ENCODE data around the gene CYFIP1.

DNA sequence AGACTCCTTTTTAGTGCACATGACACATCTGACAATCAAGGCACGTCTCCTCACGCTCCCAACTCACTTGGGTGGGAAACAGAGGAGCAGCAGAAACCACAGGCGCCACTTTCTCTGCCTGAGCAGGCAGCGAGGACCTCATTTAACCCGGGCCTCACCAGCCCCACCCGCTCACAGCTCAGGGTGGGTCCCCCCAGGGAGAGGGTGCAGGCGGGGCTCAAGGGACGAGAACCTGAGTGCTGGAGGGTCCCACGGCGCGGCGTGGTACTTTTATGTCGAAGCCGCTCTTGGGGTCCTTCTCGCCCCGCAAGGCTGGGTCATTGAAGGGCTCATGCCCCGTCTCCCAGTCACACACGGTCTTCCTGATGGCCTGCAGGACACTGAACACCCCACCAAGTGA, 62.6 kb downstream of the CYFIP1 start:
- TF ChIP-seq, protein P1, sequence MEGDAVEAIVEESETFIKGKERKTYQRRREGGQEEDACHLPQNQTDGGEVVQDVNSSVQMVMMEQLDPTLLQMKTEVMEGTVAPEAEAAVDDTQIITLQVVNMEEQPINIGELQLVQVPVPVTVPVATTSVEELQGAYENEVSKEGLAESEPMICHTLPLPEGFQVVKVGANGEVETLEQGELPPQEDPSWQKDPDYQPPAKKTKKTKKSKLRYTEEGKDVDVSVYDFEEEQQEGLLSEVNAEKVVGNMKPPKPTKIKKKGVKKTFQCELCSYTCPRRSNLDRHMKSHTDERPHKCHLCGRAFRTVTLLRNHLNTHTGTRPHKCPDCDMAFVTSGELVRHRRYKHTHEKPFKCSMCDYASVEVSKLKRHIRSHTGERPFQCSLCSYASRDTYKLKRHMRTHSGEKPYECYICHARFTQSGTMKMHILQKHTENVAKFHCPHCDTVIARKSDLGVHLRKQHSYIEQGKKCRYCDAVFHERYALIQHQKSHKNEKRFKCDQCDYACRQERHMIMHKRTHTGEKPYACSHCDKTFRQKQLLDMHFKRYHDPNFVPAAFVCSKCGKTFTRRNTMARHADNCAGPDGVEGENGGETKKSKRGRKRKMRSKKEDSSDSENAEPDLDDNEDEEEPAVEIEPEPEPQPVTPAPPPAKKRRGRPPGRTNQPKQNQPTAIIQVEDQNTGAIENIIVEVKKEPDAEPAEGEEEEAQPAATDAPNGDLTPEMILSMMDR (IDR thresholded peaks at IDR 0.05) = no peak
- TF ChIP-seq POLR2A (IDR thresholded peaks at IDR 0.05; ENCODE audit: low read depth) (no peak), EP300 (IDR thresholded peaks at IDR 0.05) (no peak), POLR2AphosphoS5 (IDR thresholded peaks at IDR 0.05) (no peak)
